Parathyroid adenoma (tissue), 2 donors: ENCODE data around the gene PALLD.

Experiments
- H2AFZ ChIP-seq: fragments of 300-600 bp; sonication (generic); one replicate; pipeline ENCODE4 v1.7.0; 2017; ENCODE audit warnings: antibody characterized with exemption, mild to moderate bottlenecking
- H3K27ac ChIP-seq: fragments of 300-600 bp; sonication (generic); one replicate; pipeline ENCODE4 v1.7.0; 2017
- H3K27me3 ChIP-seq: fragments of 300-600 bp; sonication (generic); one replicate; pipeline ENCODE4 v1.7.0; 2017; ENCODE audit warnings: low read length; ENCODE audit not compliant: control insufficient read depth, insufficient read depth
- H3K36me3 ChIP-seq: fragments of 300-600 bp; sonication (generic); one replicate; pipeline ENCODE4 v1.7.0; 2017; ENCODE audit warnings: low read length; ENCODE audit not compliant: control insufficient read depth, insufficient read depth
- H3K4me1 ChIP-seq: fragments of 300-600 bp; sonication (generic); one replicate; pipeline ENCODE4 v1.7.0; 2017; ENCODE audit warnings: control low read depth
- H3K4me2 ChIP-seq: fragments of 300-600 bp; sonication (generic); one replicate; pipeline ENCODE4 v1.7.0; 2017; ENCODE audit warnings: low read length
- H3K4me3 ChIP-seq: fragments of 300-600 bp; sonication (generic); one replicate; pipeline ENCODE4 v1.7.0; 2017; ENCODE audit warnings: low read depth, low read length
- H3K79me2 ChIP-seq: fragments of 300-600 bp; sonication (generic); one replicate; pipeline ENCODE4 v1.7.0; 2017; ENCODE audit warnings: control low read depth
- H3K9ac ChIP-seq: fragments of 300-600 bp; sonication (generic); one replicate; pipeline ENCODE4 v1.7.0; 2017; ENCODE audit warnings: mild to moderate bottlenecking
- H3K9me3 ChIP-seq: fragments of 300-600 bp; sonication (generic); one replicate; pipeline ENCODE4 v1.7.0; 2017; ENCODE audit warnings: low read length; ENCODE audit not compliant: control insufficient read depth
- TF ChIP-seq, protein P1 (sequence below): fragments of 300-600 bp; sonication (generic); IDR thresholded peaks from one replicate; pipeline ENCODE4 v1.7.0; 2017; ENCODE audit warnings: antibody characterized with exemption, mild to moderate bottlenecking
- donor health status: primary hyperparathyroidism.

The PALLD gene

DNA sequence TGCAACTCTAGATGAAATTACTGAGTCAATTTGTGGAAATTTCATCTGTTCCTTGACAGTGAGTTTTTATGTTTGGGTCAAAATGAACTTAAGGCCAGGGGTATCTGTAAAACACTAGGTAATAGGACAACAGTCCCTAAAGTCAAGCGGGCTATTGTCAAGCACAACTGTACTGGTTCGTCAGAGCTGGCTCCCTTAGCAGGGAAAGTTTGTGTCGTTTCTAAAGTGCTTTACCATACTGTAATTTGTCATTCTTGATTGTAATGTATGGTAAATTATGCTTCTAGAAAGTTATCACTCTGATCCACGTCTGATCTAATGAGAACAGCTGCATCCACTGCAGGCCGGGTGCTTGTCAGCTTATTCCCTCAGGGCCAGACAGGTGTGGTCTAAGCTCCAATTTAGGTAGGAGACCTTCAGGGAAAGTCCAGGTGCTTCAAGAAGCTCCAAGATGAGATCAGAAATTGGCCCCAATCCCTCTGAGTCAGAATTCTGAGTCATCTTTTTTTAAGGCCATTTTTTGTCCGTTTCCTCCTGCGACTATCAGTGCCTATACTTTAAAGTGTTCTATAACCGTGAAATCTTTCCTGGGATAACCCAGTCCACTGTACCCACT is 92.2 kb downstream of the PALLD start:
- Histone ChIP-seq H3K27ac (peak overlapping the region; percentile 21), H3K4me2 (no peak overlapping the region), H3K79me2 (no peaks in the 10 kb centered on the region), H3K9ac (no peak overlapping the region), H3K4me3 (no peak overlapping the region), H3K9me3 (no peaks in the 10 kb centered on the region), H3K4me1 (peaks cover 17% of the 10 kb centered on the region), H2AFZ (no peak overlapping the region), H3K36me3 (no peaks in the 10 kb centered on the region), H3K27me3 (no peaks in the 10 kb centered on the region)
- TF ChIP-seq, protein P1, sequence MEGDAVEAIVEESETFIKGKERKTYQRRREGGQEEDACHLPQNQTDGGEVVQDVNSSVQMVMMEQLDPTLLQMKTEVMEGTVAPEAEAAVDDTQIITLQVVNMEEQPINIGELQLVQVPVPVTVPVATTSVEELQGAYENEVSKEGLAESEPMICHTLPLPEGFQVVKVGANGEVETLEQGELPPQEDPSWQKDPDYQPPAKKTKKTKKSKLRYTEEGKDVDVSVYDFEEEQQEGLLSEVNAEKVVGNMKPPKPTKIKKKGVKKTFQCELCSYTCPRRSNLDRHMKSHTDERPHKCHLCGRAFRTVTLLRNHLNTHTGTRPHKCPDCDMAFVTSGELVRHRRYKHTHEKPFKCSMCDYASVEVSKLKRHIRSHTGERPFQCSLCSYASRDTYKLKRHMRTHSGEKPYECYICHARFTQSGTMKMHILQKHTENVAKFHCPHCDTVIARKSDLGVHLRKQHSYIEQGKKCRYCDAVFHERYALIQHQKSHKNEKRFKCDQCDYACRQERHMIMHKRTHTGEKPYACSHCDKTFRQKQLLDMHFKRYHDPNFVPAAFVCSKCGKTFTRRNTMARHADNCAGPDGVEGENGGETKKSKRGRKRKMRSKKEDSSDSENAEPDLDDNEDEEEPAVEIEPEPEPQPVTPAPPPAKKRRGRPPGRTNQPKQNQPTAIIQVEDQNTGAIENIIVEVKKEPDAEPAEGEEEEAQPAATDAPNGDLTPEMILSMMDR: no peak

DNA sequence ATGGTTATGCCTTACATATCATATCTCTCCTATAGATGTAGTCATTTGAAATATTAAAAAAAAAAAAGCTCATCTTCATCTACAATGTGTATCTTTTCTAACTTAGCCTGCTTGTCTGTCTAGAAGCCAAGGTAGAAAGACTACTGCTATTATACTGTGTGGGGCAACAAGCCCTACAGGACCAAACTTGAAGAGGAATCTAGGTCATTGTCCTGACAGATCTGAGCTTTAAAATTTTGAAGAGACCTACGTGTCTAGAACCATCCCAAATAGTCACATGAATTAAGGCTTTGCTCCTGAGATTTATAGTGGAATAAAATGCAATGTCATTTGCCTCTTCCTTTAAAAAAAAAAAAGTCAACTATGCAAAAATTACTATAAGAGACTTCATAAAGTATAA is 95.8 kb downstream of the PALLD start:
- TF ChIP-seq, protein P1: no peak
- H3K36me3 ChIP-seq: no peaks in the 10 kb centered on the region
- no peak overlapping the region for H2AFZ ChIP-seq
- H3K9me3 ChIP-seq: no peaks in the 10 kb centered on the region
- H3K4me2 ChIP-seq: no peak overlapping the region
- H3K9ac ChIP-seq: no peak overlapping the region
- H3K4me1 ChIP-seq: peaks cover 6% of the 10 kb centered on the region
- H3K4me3 ChIP-seq: no peak overlapping the region
- no peak overlapping the region for H3K27ac ChIP-seq
- H3K79me2 ChIP-seq: no peaks in the 10 kb centered on the region
- H3K27me3 ChIP-seq: no peaks in the 10 kb centered on the region

DNA sequence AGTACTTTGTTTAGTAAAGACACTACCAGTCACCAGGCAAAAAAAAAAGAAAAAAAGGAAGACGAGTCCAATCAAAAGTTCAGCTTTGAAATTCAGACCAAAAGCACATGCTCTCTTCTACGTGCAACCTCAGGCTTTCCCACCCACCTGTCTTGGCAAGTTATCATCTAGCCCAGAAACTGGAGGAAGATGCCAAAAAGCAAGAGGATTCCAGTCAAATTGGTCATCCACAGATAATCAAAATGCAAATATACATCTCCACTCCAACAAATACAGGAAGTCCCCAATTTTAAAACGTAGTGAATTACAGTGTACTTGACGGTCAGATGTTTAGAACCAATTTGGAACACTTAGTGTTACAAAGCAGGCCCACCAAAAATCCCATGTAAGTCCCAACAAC is 96.5 kb downstream of the PALLD start:
- TF ChIP-seq, protein P1: no peak
- Histone ChIP-seq H3K4me1 (peaks cover 5% of the 10 kb centered on the region), H3K4me3 (no peak overlapping the region), H3K9me3 (no peaks in the 10 kb centered on the region), H3K4me2 (no peak overlapping the region), H2AFZ (no peak overlapping the region), H3K79me2 (no peaks in the 10 kb centered on the region), H3K9ac (no peak overlapping the region), H3K27me3 (no peaks in the 10 kb centered on the region), H3K36me3 (no peaks in the 10 kb centered on the region), H3K27ac (no peak overlapping the region)

DNA sequence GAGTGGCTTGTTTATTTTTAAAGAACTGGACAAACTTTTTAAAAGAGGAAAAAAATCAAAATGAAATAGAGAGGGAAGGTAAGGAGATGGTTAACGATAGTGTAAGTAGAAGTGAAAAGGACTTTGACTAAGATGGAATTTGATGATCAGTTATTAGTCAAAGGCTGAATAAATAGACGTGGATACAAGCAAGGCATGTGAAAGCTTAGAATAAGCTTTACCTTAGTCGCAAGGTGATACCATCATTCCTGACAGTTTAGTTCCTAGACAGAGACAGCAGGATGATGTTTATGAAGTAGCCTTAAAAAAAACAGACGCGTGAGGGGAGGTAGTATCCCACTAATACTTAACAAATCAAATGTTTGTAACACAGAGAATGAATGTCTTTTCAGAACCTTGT is 97.3 kb downstream of the PALLD start:
- Histone ChIP-seq H3K79me2 (no peaks in the 10 kb centered on the region), H3K9ac (no peak overlapping the region), H3K36me3 (no peaks in the 10 kb centered on the region), H3K4me3 (no peak overlapping the region), H3K9me3 (no peaks in the 10 kb centered on the region), H3K27ac (no peak overlapping the region), H3K4me2 (no peak overlapping the region), H3K4me1 (no peaks in the 10 kb centered on the region), H3K27me3 (no peaks in the 10 kb centered on the region), H2AFZ (no peak overlapping the region)
- TF ChIP-seq, protein P1: no peak

DNA sequence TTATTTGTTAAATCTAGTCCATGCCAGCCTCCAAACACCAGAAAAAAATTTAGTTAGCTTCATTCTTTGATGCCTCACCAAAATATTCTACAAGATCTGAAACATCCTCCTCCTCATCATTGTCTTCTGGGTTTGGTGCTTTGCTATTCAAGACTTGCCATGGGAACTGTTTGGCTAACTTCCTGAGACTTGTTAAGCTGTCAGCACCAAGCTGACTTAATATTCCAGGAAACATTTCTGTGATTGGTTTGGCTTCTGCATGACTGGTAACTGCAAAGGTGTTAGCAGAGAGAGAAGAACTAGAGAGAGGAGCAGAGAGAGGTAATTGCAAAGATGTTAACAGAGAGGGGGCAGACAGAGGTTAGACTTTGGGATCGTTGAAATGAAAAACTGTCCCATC is 101.3 kb downstream of the PALLD start:
- Histone ChIP-seq H3K9ac (no peak overlapping the region), H3K4me3 (no peak overlapping the region), H3K27me3 (no peaks in the 10 kb centered on the region), H3K9me3 (no peaks in the 10 kb centered on the region), H3K4me1 (no peaks in the 10 kb centered on the region), H3K79me2 (no peaks in the 10 kb centered on the region), H3K27ac (no peak overlapping the region), H3K4me2 (no peak overlapping the region), H3K36me3 (no peaks in the 10 kb centered on the region), H2AFZ (peak overlapping the region; percentile 25)
- TF ChIP-seq, protein P1: no peak
